ENCODE measurements around the gene PLEKHG3.

The PLEKHG3 gene

GRCh38 chr14:64726585-64726890 is 22.3 kb downstream of the PLEKHG3 start:
- no peak for DNase-seq (ENCODE audit: low read depth)

- DNase-seq (ENCODE audit: low read depth), result no peak
These were observed 23.4 kb downstream of the PLEKHG3 start for GRCh38 chr14:64727551-64728071.

- no peak for DNase-seq (ENCODE audit: low read depth)
These were observed 23.9 kb downstream of the PLEKHG3 start for GRCh38 chr14:64728106-64728505.

- no peak for DNase-seq (ENCODE audit: low read depth)
These were observed 24.6 kb downstream of the PLEKHG3 start for GRCh38 chr14:64728856-64729255.

- no peak for DNase-seq (ENCODE audit: low read depth)
These were observed 25.3 kb downstream of the PLEKHG3 start for GRCh38 chr14:64729386-64730060.

GRCh38 chr14:64730061-64730440 is 25.8 kb downstream of the PLEKHG3 start:
- DNase-seq (ENCODE audit: low read depth), result no peak

- DNase-seq (ENCODE audit: low read depth), result no peak
These were observed 26.5 kb downstream of the PLEKHG3 start for GRCh38 chr14:64730681-64731080.

GRCh38 chr14:64731141-64731581 is 26.9 kb downstream of the PLEKHG3 start:
- no peak for DNase-seq (ENCODE audit: low read depth)

- DNase-seq (ENCODE audit: low read depth), result no peak
These were observed 27.8 kb downstream of the PLEKHG3 start for GRCh38 chr14:64732066-64732465.

- DNase-seq (ENCODE audit: low read depth), result no peak
These were observed 28.4 kb downstream of the PLEKHG3 start for GRCh38 chr14:64732536-64733120.

- DNase-seq (ENCODE audit: low read depth), result no peak
These were observed 29.1 kb downstream of the PLEKHG3 start for GRCh38 chr14:64733321-64733720.

- no peak for DNase-seq (ENCODE audit: low read depth)
These were observed 29.7 kb downstream of the PLEKHG3 start for GRCh38 chr14:64733899-64734298.

GRCh38 chr14:64734990-64735389 is 30.8 kb downstream of the PLEKHG3 start:
- DNase-seq (ENCODE audit: low read depth), result no peak

- DNase-seq (ENCODE audit: low read depth), result no peak
These were observed 32.3 kb downstream of the PLEKHG3 start for GRCh38 chr14:64736271-64737169.

GRCh38 chr14:64737391-64738280 is 33.4 kb downstream of the PLEKHG3 start:
- no peak for DNase-seq (ENCODE audit: low read depth)

- DNase-seq (ENCODE audit: low read depth), result no peak
These were observed 34.1 kb downstream of the PLEKHG3 start for GRCh38 chr14:64738281-64738804.

GRCh38 chr14:64741200-64741599 is 37.0 kb downstream of the PLEKHG3 start:
- DNase-seq (ENCODE audit: low read depth), result no peak

- no peak for DNase-seq (ENCODE audit: low read depth)
These were observed 37.7 kb downstream of the PLEKHG3 start for GRCh38 chr14:64741961-64742360.

- no peak for DNase-seq (ENCODE audit: low read depth)
These were observed 38.8 kb downstream of the PLEKHG3 start for GRCh38 chr14:64743061-64743460.

- no peak for DNase-seq (ENCODE audit: low read depth)
These were observed 41.4 kb downstream of the PLEKHG3 start for GRCh38 chr14:64745511-64746091.
